Measurements from ENCODE around the gene PSD.

PSD gene

DNA sequence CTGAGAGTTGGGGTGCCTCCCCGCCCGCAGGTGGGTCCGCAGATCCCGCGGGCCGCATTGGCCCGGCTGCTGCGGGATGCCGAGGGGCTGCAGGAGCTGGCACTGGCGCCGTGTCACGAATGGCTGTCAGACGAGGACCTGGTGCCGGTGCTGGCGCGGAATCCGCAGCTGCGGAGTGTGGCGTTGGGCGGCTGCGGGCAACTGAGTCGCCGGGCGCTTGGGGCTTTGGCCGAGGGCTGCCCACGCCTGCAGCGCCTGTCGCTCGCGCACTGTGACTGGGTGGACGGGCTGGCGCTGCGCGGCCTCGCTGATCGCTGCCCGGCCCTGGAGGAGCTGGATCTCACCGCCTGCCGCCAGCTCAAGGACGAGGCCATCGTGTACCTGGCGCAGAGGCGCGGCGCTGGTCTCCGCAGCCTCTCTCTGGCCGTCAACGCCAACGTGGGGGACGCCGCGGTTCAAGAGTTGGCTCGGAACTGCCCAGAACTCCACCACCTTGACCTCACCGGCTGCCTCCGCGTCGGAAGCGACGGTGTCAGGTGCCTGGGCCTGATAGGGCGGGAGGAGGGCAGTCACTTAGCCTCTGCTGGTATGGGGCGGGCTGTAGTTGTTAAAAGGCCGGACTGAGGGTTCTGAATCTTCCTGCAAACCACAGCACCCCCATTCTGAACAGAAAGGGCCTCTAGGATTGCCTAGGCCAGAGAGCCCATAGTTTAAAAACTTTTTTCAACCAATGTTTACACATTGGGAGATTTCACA lies 3.4 kb upstream of the PSD start:
- H3K36me3 ChIP-seq (ENCODE audit: control insufficient read depth in 2 of 2, insufficient read depth in 2 of 2, low read length in 2 of 2) = peaks cover 9 to 16% of the 10 kb centered on the region in 2 donors
- H3K4me3 ChIP-seq (ENCODE audit: low read length in 2 of 2) = peak overlapping the region; percentile 92 to 98
- peaks cover 29 to 33% of the 10 kb centered on the region in 2 donors for H3K4me1 ChIP-seq (ENCODE audit: control insufficient read depth in 2 of 2, insufficient read depth in 2 of 2, low read length in 2 of 2)
- peak overlapping the region; percentile 88 to 91 for H3K9ac ChIP-seq (ENCODE audit: low read depth in 1 of 2, low read length in 2 of 2)
- peaks cover 6% of the 10 kb centered on the region in 2 donors for H3K27me3 ChIP-seq (ENCODE audit: control insufficient read depth in 2 of 2, insufficient read depth in 2 of 2, low read length in 2 of 2)
- H3K9me3 ChIP-seq (ENCODE audit: control insufficient read depth in 2 of 2, low read length in 2 of 2) = no peaks in the 10 kb centered on the region
- H3K27ac ChIP-seq (ENCODE audit: low read depth in 2 of 2, low read length in 2 of 2) = peak overlapping the region; percentile 92 to 95

DNA sequence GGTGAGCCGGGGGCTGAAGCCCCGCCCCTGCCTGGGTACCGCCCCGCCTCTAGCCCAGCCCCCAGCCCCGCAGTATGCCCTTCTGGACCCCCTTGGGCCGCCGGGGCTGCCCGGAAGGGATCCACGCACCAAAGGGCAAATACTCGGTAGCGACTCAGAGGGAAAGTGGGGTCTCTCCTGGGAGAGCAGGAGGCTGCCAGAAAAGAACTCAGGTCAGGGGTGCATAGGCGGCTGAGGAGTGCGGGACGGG lies 2.8 kb upstream of the PSD start:
- H3K4me1 ChIP-seq (ENCODE audit: control insufficient read depth in 2 of 2, insufficient read depth in 2 of 2, low read length in 2 of 2) = peaks cover 29 to 33% of the 10 kb centered on the region in 2 donors

DNA sequence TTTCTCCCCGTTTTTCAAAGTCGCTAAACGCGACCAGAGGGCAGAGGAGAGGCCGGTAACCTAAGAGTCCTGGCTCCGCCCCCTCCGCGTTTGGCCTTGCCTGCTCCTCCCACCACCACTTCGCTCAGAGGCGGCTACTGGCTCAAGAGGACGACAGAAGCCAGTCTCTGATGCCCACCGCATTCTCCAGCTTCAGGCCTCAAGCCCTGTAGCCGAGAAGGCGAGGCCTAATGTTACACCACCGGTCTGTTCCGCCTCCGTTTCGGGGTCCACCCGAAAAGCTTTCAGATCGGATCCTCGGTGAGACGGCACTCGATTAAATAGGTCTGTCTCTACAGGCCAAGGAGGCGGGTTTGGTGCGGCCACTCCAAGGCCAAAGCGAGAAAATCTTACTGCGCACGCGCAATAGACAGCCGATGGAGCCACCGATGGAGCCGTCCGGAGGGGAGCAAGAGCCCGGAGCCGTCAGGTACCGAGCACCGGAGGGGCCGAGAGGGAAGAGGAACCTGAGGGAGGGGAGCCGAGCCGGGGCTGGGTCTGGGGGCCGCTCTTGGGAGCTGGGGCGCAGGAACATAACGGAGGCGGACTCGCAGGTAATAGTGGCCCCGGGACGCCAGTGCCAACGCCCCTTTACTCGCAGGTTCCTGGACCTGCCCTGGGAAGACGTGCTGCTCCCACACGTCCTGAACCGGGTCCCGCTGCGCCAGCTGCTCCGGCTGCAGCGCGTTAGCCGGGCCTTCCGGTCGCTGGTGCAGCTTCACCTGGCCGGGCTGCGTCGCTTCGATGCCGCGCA lies 2.3 kb upstream of the PSD start, which contains the start of gene FBXL15:
FBXL15 (plus strand) TSS at position 123 of the 793 bp plus-strand sequence; CDS start at position 417, 294 bp downstream.
- peaks cover 29 to 33% of the 10 kb centered on the region in 2 donors for H3K4me1 ChIP-seq (ENCODE audit: control insufficient read depth in 2 of 2, insufficient read depth in 2 of 2, low read length in 2 of 2)
- H3K9ac ChIP-seq (ENCODE audit: low read depth in 1 of 2, low read length in 2 of 2) = peak within 1 kb of the TSS; percentile 88 to 91
- H3K9me3 ChIP-seq (ENCODE audit: control insufficient read depth in 2 of 2, low read length in 2 of 2) = no peaks in the 10 kb centered on the region
- peak within 1 kb of the TSS; percentile 92 to 95 for H3K27ac ChIP-seq (ENCODE audit: low read depth in 2 of 2, low read length in 2 of 2)
- H3K36me3 ChIP-seq (ENCODE audit: control insufficient read depth in 2 of 2, insufficient read depth in 2 of 2, low read length in 2 of 2) = peaks cover 9 to 16% of the 10 kb centered on the region in 2 donors
- H3K4me3 ChIP-seq (ENCODE audit: low read length in 2 of 2) = peak within 1 kb of the TSS; percentile 92 to 98
- H3K27me3 ChIP-seq (ENCODE audit: control insufficient read depth in 2 of 2, insufficient read depth in 2 of 2, low read length in 2 of 2) = peaks cover 6% of the 10 kb centered on the region in 2 donors

More for the DNA sequence above, 2.8 kb upstream of the PSD start:
- Histone ChIP-seq H3K9me3 (ENCODE audit: control insufficient read depth in 2 of 2, low read length in 2 of 2) (no peaks in the 10 kb centered on the region), H3K9ac (ENCODE audit: low read depth in 1 of 2, low read length in 2 of 2) (peak overlapping the region; percentile 88 to 91), H3K27ac (ENCODE audit: low read depth in 2 of 2, low read length in 2 of 2) (peak overlapping the region; percentile 92 to 95), H3K27me3 (ENCODE audit: control insufficient read depth in 2 of 2, insufficient read depth in 2 of 2, low read length in 2 of 2) (peaks cover 6% of the 10 kb centered on the region in 2 donors), H3K36me3 (ENCODE audit: control insufficient read depth in 2 of 2, insufficient read depth in 2 of 2, low read length in 2 of 2) (peaks cover 9 to 16% of the 10 kb centered on the region in 2 donors), H3K4me3 (ENCODE audit: low read length in 2 of 2) (peak overlapping the region; percentile 92 to 98)

DNA sequence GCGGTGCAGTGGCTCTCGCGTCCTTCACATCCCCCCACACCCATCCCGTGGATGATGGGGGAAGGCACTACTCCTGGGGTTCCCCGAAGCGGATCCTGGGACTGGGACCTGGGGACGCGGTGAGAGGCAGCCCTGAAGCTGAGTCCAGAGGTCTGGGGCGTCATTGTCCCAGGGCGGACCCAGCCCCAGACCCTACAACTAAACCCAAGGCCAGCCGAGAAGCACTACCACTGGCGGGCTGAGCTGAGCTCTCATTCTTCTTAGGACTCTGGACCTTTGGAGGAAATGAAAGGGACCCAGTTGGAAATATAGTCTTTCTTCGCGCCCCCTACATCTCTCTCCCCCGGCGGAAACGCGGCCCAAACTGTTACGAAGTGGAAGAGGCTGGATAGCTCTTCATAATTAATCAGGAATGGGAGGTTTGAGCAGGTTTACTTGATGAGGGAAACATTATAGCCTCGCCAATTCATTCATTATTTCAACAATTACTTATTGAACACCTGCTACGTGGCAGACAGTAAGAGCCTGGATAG lies 1.7 kb upstream of the PSD start:
- Histone ChIP-seq H3K4me3 (ENCODE audit: low read length in 2 of 2) (peak overlapping the region; percentile 92 to 98), H3K9ac (ENCODE audit: low read depth in 1 of 2, low read length in 2 of 2) (peak overlapping the region; percentile 88 to 91), H3K27me3 (ENCODE audit: control insufficient read depth in 2 of 2, insufficient read depth in 2 of 2, low read length in 2 of 2) (peaks cover 6 to 11% of the 10 kb centered on the region in 2 donors), H3K9me3 (ENCODE audit: control insufficient read depth in 2 of 2, low read length in 2 of 2) (no peaks in the 10 kb centered on the region), H3K4me1 (ENCODE audit: control insufficient read depth in 2 of 2, insufficient read depth in 2 of 2, low read length in 2 of 2) (peaks cover 29 to 33% of the 10 kb centered on the region in 2 donors), H3K27ac (ENCODE audit: low read depth in 2 of 2, low read length in 2 of 2) (peak overlapping the region; percentile 92 to 95), H3K36me3 (ENCODE audit: control insufficient read depth in 2 of 2, insufficient read depth in 2 of 2, low read length in 2 of 2) (peaks cover 9 to 16% of the 10 kb centered on the region in 2 donors)

DNA sequence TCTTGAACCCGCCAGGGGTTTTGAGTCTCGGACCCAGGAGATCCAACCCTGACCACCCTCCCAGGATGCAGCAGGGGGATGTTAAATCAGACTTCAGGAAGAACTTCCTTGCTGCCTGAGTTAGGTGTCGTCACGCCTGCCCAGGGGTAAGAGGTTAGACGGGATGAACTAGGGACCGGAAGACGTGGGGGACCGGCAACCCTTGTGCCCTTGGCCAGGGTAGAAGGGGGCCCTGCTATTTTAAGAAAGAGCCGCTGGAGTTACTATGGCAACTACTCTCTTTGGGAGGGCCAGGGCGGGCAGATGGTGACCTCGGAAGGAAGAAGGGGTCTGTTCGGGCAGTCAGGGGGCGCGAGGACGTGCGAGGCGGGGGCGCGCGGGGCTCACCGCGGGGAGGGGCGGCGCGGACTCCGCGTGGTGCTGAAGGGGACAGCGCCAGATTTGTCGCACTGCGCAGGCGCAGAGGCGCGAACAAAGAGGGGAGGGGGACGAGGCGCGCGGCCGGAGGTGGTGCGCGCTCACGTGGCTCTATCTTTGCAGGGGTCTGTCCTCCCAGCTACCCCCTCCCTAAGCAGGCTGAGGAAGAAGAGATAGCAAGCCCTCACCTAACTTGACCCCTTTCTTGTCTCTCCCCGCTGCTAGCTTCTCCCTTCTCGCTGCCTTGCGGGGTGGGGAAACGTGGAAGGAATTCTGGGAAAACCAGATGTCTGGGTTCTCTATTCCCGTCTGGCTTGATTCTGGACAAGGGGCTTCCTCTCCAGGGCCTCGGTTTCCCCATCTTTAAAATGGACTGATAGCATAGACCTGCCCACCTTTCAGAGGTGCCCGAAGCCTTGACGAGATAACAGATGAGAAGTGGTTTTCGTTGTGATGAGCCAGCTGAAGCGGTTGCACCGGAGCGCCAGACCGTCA lies 940 bp upstream of the PSD start:
- Histone ChIP-seq H3K27me3 (ENCODE audit: control insufficient read depth in 2 of 2, insufficient read depth in 2 of 2, low read length in 2 of 2) (peaks cover 9 to 13% of the 10 kb centered on the region in 2 donors), H3K4me3 (ENCODE audit: low read length in 2 of 2) (peak overlapping the region; percentile 92 to 98), H3K27ac (ENCODE audit: low read depth in 2 of 2, low read length in 2 of 2) (peak overlapping the region in 1 of 2 donors; percentile 95), H3K9me3 (ENCODE audit: control insufficient read depth in 2 of 2, low read length in 2 of 2) (no peaks in the 10 kb centered on the region), H3K9ac (ENCODE audit: low read depth in 1 of 2, low read length in 2 of 2) (peak overlapping the region in 1 of 2 donors; percentile 91), H3K4me1 (ENCODE audit: control insufficient read depth in 2 of 2, insufficient read depth in 2 of 2, low read length in 2 of 2) (peaks cover 29 to 33% of the 10 kb centered on the region in 2 donors), H3K36me3 (ENCODE audit: control insufficient read depth in 2 of 2, insufficient read depth in 2 of 2, low read length in 2 of 2) (peaks cover 7 to 13% of the 10 kb centered on the region in 2 donors)

DNA sequence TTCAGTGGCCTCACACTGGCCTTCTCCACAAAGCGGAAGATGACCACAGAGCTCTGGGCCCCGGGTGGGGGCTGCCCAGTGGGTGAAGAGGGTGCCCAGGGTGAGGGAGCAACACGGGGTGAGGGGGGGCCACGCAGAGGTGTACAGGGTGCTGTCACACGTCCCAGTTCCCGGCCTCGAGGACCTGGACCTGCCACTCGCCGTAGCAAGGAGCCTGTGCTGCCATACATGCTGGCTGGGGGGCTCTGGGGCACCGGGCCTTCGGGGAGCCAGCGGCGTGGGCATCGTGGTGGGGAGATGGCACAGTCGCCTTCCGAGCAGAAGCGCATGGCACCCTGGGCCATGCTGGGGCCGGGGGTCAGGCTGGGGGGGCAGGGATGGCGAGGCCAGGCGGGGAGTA lies 1.9 kb downstream of the PSD start:
- Histone ChIP-seq H3K4me3 (ENCODE audit: low read length in 2 of 2) (no peak overlapping the region), H3K36me3 (ENCODE audit: control insufficient read depth in 2 of 2, insufficient read depth in 2 of 2, low read length in 2 of 2) (no peaks in the 10 kb centered on the region), H3K27me3 (ENCODE audit: control insufficient read depth in 2 of 2, insufficient read depth in 2 of 2, low read length in 2 of 2) (peaks cover 23 to 28% of the 10 kb centered on the region in 2 donors), H3K9me3 (ENCODE audit: control insufficient read depth in 2 of 2, low read length in 2 of 2) (no peaks in the 10 kb centered on the region), H3K4me1 (ENCODE audit: control insufficient read depth in 2 of 2, insufficient read depth in 2 of 2, low read length in 2 of 2) (peaks cover 13 to 16% of the 10 kb centered on the region in 2 donors), H3K9ac (ENCODE audit: low read depth in 1 of 2, low read length in 2 of 2) (no peak overlapping the region), H3K27ac (ENCODE audit: low read depth in 2 of 2, low read length in 2 of 2) (no peak overlapping the region)

DNA sequence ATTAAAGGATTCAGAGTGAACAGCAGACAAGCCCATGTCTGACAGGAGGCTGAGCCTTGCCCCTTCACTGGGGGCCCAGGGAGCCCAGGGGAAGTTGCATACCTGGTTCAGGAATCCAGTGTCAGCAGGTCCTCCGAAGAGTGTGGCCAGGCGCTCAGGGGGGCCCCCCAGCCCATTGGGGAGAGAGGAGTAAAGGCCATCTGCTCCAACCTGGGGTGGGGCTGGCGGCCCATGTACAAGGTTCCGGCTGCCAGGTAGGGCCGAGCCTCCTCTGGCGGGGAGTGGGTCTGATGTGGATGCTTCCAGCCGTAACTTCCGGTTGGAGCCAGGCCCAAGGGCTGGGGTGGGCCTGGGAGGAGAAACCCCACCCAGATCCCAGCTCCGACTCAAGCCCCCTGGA lies 2.3 kb downstream of the PSD start:
- Histone ChIP-seq H3K4me3 (ENCODE audit: low read length in 2 of 2) (no peak overlapping the region), H3K9ac (ENCODE audit: low read depth in 1 of 2, low read length in 2 of 2) (no peak overlapping the region)

DNA sequence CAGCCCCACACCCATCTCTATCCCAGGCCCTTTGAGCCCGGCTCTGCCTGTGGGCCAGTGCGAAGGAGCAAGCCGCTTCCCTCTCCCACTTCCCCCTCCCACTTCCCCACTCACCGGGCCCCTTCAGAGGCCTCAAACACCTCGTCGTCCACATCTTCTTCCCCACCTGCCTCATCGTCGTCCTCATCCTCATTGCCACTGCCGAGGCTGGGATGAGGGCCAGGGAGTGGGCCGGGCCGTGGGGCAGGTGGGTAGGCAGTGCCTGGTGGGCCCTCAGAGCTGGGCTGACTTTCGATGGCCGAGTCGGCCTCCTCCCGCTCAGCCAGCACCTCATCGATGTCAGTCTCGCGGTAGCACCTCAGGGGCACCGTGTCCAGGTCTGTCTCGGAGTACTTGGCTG lies 3.8 kb downstream of the PSD start:
- Histone ChIP-seq H3K27me3 (ENCODE audit: control insufficient read depth in 2 of 2, insufficient read depth in 2 of 2, low read length in 2 of 2) (peaks cover 38 to 44% of the 10 kb centered on the region in 2 donors), H3K27ac (ENCODE audit: low read depth in 2 of 2, low read length in 2 of 2) (no peak overlapping the region), H3K9me3 (ENCODE audit: control insufficient read depth in 2 of 2, low read length in 2 of 2) (no peaks in the 10 kb centered on the region), H3K36me3 (ENCODE audit: control insufficient read depth in 2 of 2, insufficient read depth in 2 of 2, low read length in 2 of 2) (no peaks in the 10 kb centered on the region), H3K4me3 (ENCODE audit: low read length in 2 of 2) (no peak overlapping the region), H3K4me1 (ENCODE audit: control insufficient read depth in 2 of 2, insufficient read depth in 2 of 2, low read length in 2 of 2) (peaks cover 5 to 11% of the 10 kb centered on the region in 2 donors), H3K9ac (ENCODE audit: low read depth in 1 of 2, low read length in 2 of 2) (no peak overlapping the region)

More for the DNA sequence above, 2.3 kb downstream of the PSD start:
- H3K27me3 ChIP-seq (ENCODE audit: control insufficient read depth in 2 of 2, insufficient read depth in 2 of 2, low read length in 2 of 2) = peaks cover 27 to 30% of the 10 kb centered on the region in 2 donors
- H3K4me1 ChIP-seq (ENCODE audit: control insufficient read depth in 2 of 2, insufficient read depth in 2 of 2, low read length in 2 of 2) = peaks cover 11 to 16% of the 10 kb centered on the region in 2 donors
- no peaks in the 10 kb centered on the region for H3K36me3 ChIP-seq (ENCODE audit: control insufficient read depth in 2 of 2, insufficient read depth in 2 of 2, low read length in 2 of 2)
- no peak overlapping the region for H3K27ac ChIP-seq (ENCODE audit: low read depth in 2 of 2, low read length in 2 of 2)
- no peaks in the 10 kb centered on the region for H3K9me3 ChIP-seq (ENCODE audit: control insufficient read depth in 2 of 2, low read length in 2 of 2)

DNA sequence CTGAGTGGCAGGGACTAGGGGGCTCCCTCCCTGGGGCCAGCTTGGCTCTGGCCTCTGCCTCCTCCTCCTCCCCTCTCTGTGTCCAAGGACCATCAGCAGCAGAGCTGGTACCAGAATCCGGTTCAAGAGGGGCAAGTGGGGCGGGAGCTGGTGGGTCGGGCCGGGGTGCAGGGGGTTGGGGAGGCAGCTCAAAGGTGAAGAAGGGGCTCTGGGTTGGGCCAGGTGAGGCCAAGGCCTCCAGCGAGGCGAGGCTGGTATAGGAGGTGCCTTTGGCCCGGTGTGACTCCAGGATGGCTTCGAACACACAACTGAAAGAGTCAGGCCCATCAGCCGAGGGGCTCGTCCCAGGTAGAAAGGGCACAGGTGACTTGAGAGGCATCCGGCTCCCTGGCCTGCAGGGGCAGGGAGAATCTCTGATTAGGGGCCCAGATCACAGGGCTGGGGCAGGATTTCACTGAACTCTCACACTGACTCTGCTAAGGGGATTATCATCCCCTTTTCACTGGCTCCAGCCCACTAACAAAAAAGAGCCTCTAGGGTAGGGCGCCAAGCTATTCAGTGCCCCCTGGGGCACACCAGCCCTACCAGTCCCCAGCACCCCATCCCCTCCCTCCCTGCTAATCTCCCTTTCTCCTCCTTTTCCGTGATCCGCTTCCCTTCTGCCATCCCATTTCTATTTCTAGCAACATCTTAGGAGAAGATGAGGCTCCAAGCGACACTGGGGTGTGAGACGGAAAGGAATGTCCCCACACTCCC lies 4.6 kb downstream of the PSD start:
- no peak overlapping the region for H3K27ac ChIP-seq (ENCODE audit: low read depth in 2 of 2, low read length in 2 of 2)
- peaks cover 42 to 49% of the 10 kb centered on the region in 2 donors for H3K27me3 ChIP-seq (ENCODE audit: control insufficient read depth in 2 of 2, insufficient read depth in 2 of 2, low read length in 2 of 2)
- H3K4me3 ChIP-seq (ENCODE audit: low read length in 2 of 2) = no peak overlapping the region
- no peaks in the 10 kb centered on the region for H3K9me3 ChIP-seq (ENCODE audit: control insufficient read depth in 2 of 2, low read length in 2 of 2)
- H3K36me3 ChIP-seq (ENCODE audit: control insufficient read depth in 2 of 2, insufficient read depth in 2 of 2, low read length in 2 of 2) = no peaks in the 10 kb centered on the region
- no peak overlapping the region for H3K9ac ChIP-seq (ENCODE audit: low read depth in 1 of 2, low read length in 2 of 2)
- H3K4me1 ChIP-seq (ENCODE audit: control insufficient read depth in 2 of 2, insufficient read depth in 2 of 2, low read length in 2 of 2) = peaks cover 4% of the 10 kb centered on the region in 2 donors
